Liver (tissue), 9 donors: ENCODE data around the gene RYR3. TPM values are rescaled to one million over a fixed set of nuclear protein-coding genes. Genes with fewer than 3 reads are reported as not detected.

Experiments used
- DNase-seq: peaks from one replicate; pipeline ENCODE4 v3.0.0-alpha.2; 2017; ENCODE audit warnings: low spot score
- H3K27ac ChIP-seq, 2 donors: one replicate each; pipeline ENCODE4 v1.7.0; 2013; ENCODE audit warnings: inconsistent platforms in 2 of 2, low read length in 2 of 2, control low read depth in 1 of 2, low read depth in 1 of 2, mild to moderate bottlenecking in 1 of 2
- H3K27me3 ChIP-seq, 4 donors: one replicate each; pipeline versions ENCODE4 v1.6.1 to v1.7.0; 2013; ENCODE audit warnings: low read length in 3 of 4, inconsistent platforms in 1 of 4, mild to moderate bottlenecking in 1 of 4, moderate library complexity in 1 of 4; ENCODE audit not compliant: control insufficient read depth in 4 of 4, insufficient read depth in 4 of 4
- H3K36me3 ChIP-seq, 4 donors: one replicate each; pipeline versions ENCODE4 v1.6.1 to v1.7.0; 2013; ENCODE audit warnings: low read length in 3 of 4, mild to moderate bottlenecking in 3 of 4, low read depth in 1 of 4, moderate library complexity in 1 of 4; ENCODE audit not compliant: control insufficient read depth in 4 of 4, insufficient read depth in 3 of 4
- H3K4me1 ChIP-seq, 4 donors: one replicate each; pipeline versions ENCODE4 v1.6.1 to v1.7.0; 2013; ENCODE audit warnings: low read length in 3 of 4, mild to moderate bottlenecking in 3 of 4, moderate library complexity in 1 of 4; ENCODE audit not compliant: control insufficient read depth in 4 of 4, insufficient read depth in 4 of 4
- H3K4me3 ChIP-seq, 3 donors: one replicate each; pipeline versions ENCODE4 v1.6.1 to v1.7.0; 2013; ENCODE audit warnings: low read length in 3 of 3, control low read depth in 1 of 3, low read depth in 1 of 3, mild to moderate bottlenecking in 1 of 3
- H3K9ac ChIP-seq, 2 donors: one replicate each; pipeline ENCODE4 v1.7.0; 2013; ENCODE audit warnings: low read length in 2 of 2, mild to moderate bottlenecking in 2 of 2, moderate library complexity in 2 of 2, control low read depth in 1 of 2, low read depth in 1 of 2
- H3K9me3 ChIP-seq, 4 donors: one replicate each; pipeline versions ENCODE4 v1.6.1 to v1.7.0; 2013; ENCODE audit warnings: low read length in 3 of 4; ENCODE audit not compliant: control insufficient read depth in 4 of 4
- ATF3 ChIP-seq: IDR thresholded peaks from 2 replicates; pipeline ENCODE4 v1.6.1; 2016; ENCODE audit warnings: antibody characterized with exemption
- CTCF ChIP-seq: fragments of 150-350 bp; IDR thresholded peaks from 2 replicates; pipeline ENCODE4 v1.5.1; 2017; ENCODE audit warnings: improper control_type of control experiment, low read depth, low read length; ENCODE audit not compliant: missing input control
- EGR1 ChIP-seq, 2 donors: IDR thresholded peaks; 2 replicates each; pipeline ENCODE4 v1.6.1; 2016 to 2018; ENCODE audit warnings: antibody characterized with exemption in 2 of 2, low read depth in 2 of 2
- FOXA1 ChIP-seq: IDR thresholded peaks from 2 replicates; pipeline ENCODE4 v1.6.1; 2016; ENCODE audit warnings: antibody characterized with exemption
- FOXA2 ChIP-seq: IDR thresholded peaks from 2 replicates; pipeline ENCODE4 v1.6.1; 2016; ENCODE audit warnings: antibody characterized with exemption
- GABPA ChIP-seq, 2 donors: IDR thresholded peaks in 1 of 2; conservative IDR thresholded peaks in 1 of 2; 2 replicates each; pipeline ENCODE4 v1.6.1; 2016; ENCODE audit warnings: antibody characterized with exemption in 2 of 2, mild to moderate bottlenecking in 1 of 2, moderate library complexity in 1 of 2
- HNF4A ChIP-seq, 2 donors: conservative IDR thresholded peaks; 2 replicates each; pipeline ENCODE4 v1.6.1; 2016; ENCODE audit warnings: antibody characterized with exemption in 2 of 2, mild to moderate bottlenecking in 2 of 2
- JUND ChIP-seq, 2 donors: IDR thresholded peaks; 2 replicates each; pipeline ENCODE4 v1.6.1; 2016; ENCODE audit warnings: antibody characterized with exemption in 2 of 2
- MAX ChIP-seq: IDR thresholded peaks from 2 replicates; pipeline ENCODE4 v1.6.1; 2016; ENCODE audit warnings: antibody characterized with exemption
- NR2F2 ChIP-seq: IDR thresholded peaks from 2 replicates; pipeline ENCODE4 v1.6.1; 2016; ENCODE audit warnings: antibody characterized with exemption
- RAD21 ChIP-seq, 2 donors: IDR thresholded peaks; 2 replicates each; pipeline ENCODE4 v1.6.1; 2016; ENCODE audit warnings: antibody characterized with exemption in 2 of 2, mild to moderate bottlenecking in 2 of 2
- RXRA ChIP-seq, 2 donors: IDR thresholded peaks; 2 replicates each; pipeline ENCODE4 v1.6.1; 2017 to 2018; ENCODE audit warnings: antibody characterized with exemption in 2 of 2, mild to moderate bottlenecking in 1 of 2
- SP1 ChIP-seq: IDR thresholded peaks from 2 replicates; pipeline ENCODE4 v1.6.1; 2018; ENCODE audit warnings: antibody characterized with exemption, mild to moderate bottlenecking
- YY1 ChIP-seq: IDR thresholded peaks from 2 replicates; pipeline ENCODE4 v1.6.1; 2016; ENCODE audit warnings: antibody characterized with exemption, mild to moderate bottlenecking
- ZBTB33 ChIP-seq: IDR thresholded peaks from 2 replicates; pipeline ENCODE4 v1.6.1; 2016; ENCODE audit warnings: antibody characterized with exemption
- WGBS: extraction: QIAGEN DNeasy Blood & Tissue Kit; methylation state at CpG from one replicate; pipeline ENCODE4 v1.1.7; 2013; 5-methylcytosine and 5-hydroxymethylcytosine counted together
- polyA plus RNA-seq, 2 donors: library from polyadenylated mRNA; stranded (reverse) in 1 of 2; unstranded in 1 of 2; fragments of 200-250 nt in 1 of 2; fragments of >200 nt in 1 of 2; fragmentation: Nextera tagmentation in 1 of 2; extraction: Ambion mirVana in 1 of 2; gene quantifications; one replicate each; pipeline versions ENCODE4 v1.2.1 to v1.2.3, GENCODE V29; 2013 to 2015
- total RNA-seq, 2 donors: library from RNA; depleted of rRNA; stranded (reverse); fragments of >200 nt; gene quantifications; one replicate each; pipeline ENCODE4 v1.2.3, GENCODE V29; 2014
- donor health status: healthy.
- donor health status: healthy.
- donor health status: healthy.
- donor health status: healthy.
- donor health status: healthy.

The RYR3 gene
- total and polyA plus RNA-seq, 4 donors, result 0.01 to 1.1 (median 0.22) TPM

GRCh38 chr15:33553157-33553556 lies 242.4 kb downstream of the RYR3 start (continued):
- no peak for TF ChIP-seq FOXA1

- H3K4me3 ChIP-seq, result no peak overlapping the region
- H3K36me3 ChIP-seq, result no peaks in the 10 kb centered on the region
- no peak overlapping the region for H3K27ac ChIP-seq
- TF ChIP-seq CTCF (no peak), RAD21 (IDR thresholded peaks at IDR 0.05) (no peak), SP1 (no peak), ZBTB33 (no peak), EGR1 (IDR thresholded peaks at IDR 0.05; ENCODE audit: low read depth in 2 of 2) (no peak), FOXA1 (no peak), RXRA (IDR thresholded peaks at IDR 0.05) (no peak), YY1 (no peak)
- peaks cover 0 to under 1% (median 0%) of the 10 kb centered on the region in 4 donors for H3K27me3 ChIP-seq
- no peak for DNase-seq
- no peak overlapping the region for H3K9ac ChIP-seq
- 33% methylated on average over 3 of the region's 3 CpGs for WGBS
- peaks cover 0 to 3% (median 0%) of the 10 kb centered on the region in 4 donors for H3K9me3 ChIP-seq
- H3K4me1 ChIP-seq, result no peaks in the 10 kb centered on the region
These were observed 248.6 kb downstream of the RYR3 start for GRCh38 chr15:33559207-33559890.

GRCh38 chr15:33561407-33561806 lies 250.6 kb downstream of the RYR3 start:
- 53% methylated on average over 3 of the region's 3 CpGs for WGBS
- H3K9ac ChIP-seq, result no peak overlapping the region
- H3K27me3 ChIP-seq, result peaks cover 0 to 3% (median 0%) of the 10 kb centered on the region in 4 donors
- peaks cover 0 to 4% (median 3%) of the 10 kb centered on the region in 4 donors for H3K9me3 ChIP-seq
- TF ChIP-seq ATF3, result no peak
- TF ChIP-seq FOXA1, result no peak
- no peak for TF ChIP-seq FOXA2
- no peak for TF ChIP-seq JUND (IDR thresholded peaks at IDR 0.05)
- TF ChIP-seq NR2F2, result no peak
- TF ChIP-seq MAX, result no peak
- TF ChIP-seq RXRA (IDR thresholded peaks at IDR 0.05), result no peak
- TF ChIP-seq HNF4A (conservative IDR thresholded peaks at IDR 0.05), result no peak
- no peak for TF ChIP-seq GABPA (IDR thresholded peaks at IDR 0.05 in 1 of 2, conservative IDR thresholded peaks at IDR 0.05 in 1 of 2)
- no peak overlapping the region for H3K4me3 ChIP-seq
- no peaks in the 10 kb centered on the region for H3K4me1 ChIP-seq
- no peak overlapping the region for H3K27ac ChIP-seq
- no peak for DNase-seq
- H3K36me3 ChIP-seq, result no peaks in the 10 kb centered on the region
